ENCODE measurements around the gene ENPP4. TPM values are rescaled to one million over a fixed set of nuclear protein-coding genes. Genes with fewer than 3 reads are reported as not detected.

The ENPP4 gene
- total RNA-seq, 1 experiment from 2014 or later, result 3.7 TPM

Other genes starting within 250 kb of the ENPP4 start
- not detected in 2 replicates for gene CLIC5, start 114.1 kb upstream of the ENPP4 start, total RNA-seq (2014; rRNA removed; shearing (Covaris generic))
- gene ENPP5, start 41.0 kb downstream of the ENPP4 start, total RNA-seq (2014; rRNA removed; shearing (Covaris generic)), result 0.22 and 1.0 TPM in 2 replicates

Data from M059J (cell line).